ENCODE data around the gene MED15.

Gene MED15

DNA sequence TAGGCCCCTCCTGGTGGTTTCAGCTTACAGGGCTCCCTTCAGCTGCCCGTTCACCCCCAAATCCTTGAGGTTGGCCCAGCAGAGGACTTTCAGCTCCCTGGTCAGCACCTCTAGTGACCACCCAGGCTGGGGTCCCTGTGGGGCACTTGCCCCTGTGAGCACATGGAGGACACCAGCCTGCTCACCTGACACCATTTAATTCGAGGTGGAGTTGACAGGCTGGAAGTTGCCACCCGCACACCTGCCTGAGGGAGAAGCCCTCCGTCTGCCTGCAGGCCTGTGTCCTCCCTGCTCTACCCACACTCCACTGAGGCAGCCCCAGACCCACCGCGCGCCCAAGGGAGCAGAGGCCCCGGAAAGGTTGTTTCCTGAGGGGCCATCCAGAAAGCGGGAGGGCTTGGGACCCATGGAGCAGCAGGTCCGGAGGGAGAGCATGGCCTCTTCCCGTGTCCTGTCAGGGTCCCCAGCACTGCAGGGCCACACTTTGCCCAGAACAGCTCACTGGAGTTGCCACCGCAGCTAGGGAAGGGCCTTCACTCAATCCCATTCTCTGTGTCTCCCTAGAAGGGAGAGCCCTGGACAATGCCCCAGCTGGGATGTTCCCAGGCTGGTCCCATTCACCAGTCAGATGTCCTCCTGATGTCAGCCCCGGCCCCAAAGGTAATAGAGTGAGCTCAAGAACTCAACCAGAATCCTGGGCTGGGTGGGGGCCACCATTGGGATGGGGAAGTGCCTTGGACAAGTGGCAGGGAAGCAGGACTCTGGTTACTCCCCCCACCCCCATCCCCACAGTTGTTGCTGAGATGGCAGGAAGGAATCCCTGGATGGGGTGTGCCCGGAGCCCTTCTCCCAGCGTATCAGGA, 82.4 kb downstream of the MED15 start:
- Histone ChIP-seq H2AFZ (ENCODE audit: insufficient read depth, low read length, poor library complexity) (no peak overlapping the region), H3K9me3 (ENCODE audit: insufficient read depth, low read depth, low read length) (peaks cover 3% of the 10 kb centered on the region), H3K4me3 (ENCODE audit: low read depth, low read length) (no peak overlapping the region), H3K4ac (ENCODE audit: low read depth, low read length) (no peak overlapping the region), H3K79me2 (ENCODE audit: control insufficient read depth, insufficient read depth, low read length, poor library complexity) (no peaks in the 10 kb centered on the region), H3K27me3 (ENCODE audit: insufficient read depth, low read length) (no peaks in the 10 kb centered on the region), H2BK12ac (ENCODE audit: low read length) (no peak overlapping the region), H4K8ac (ENCODE audit: low read depth, low read length) (no peak overlapping the region), H3K4me1 (ENCODE audit: control insufficient read depth in 1 of 2, insufficient read depth in 2 of 2, low read length in 2 of 2) (no peaks in the 10 kb centered on the region), H4K91ac (ENCODE audit: low read depth, low read length) (no peak overlapping the region), H3K27ac (ENCODE audit: low read depth, low read length) (no peak overlapping the region), H3K18ac (ENCODE audit: low read length) (no peak overlapping the region), H2BK120ac (ENCODE audit: insufficient read depth, low read length, poor library complexity) (no peak overlapping the region), H4K12ac (ENCODE audit: low read depth, low read length) (no peak overlapping the region), H3K4me2 (ENCODE audit: low read length) (no peak overlapping the region), H3K36me3 (ENCODE audit: control insufficient read depth in 1 of 2, insufficient read depth in 2 of 2, low read length in 2 of 2) (peaks cover 30 to 31% of the 10 kb centered on the region in 2 experiments), H3K14ac (ENCODE audit: low read length) (no peak overlapping the region), H2AK5ac (ENCODE audit: low read length) (no peak overlapping the region), H3K23ac (ENCODE audit: low read length) (no peak overlapping the region), H3K9ac (ENCODE audit: low read length) (no peak overlapping the region), H3K79me1 (ENCODE audit: low read length) (no peaks in the 10 kb centered on the region), H2BK5ac (ENCODE audit: low read depth, low read length, poor library complexity) (no peak overlapping the region)
- WGBS (ENCODE audit: extremely low coverage, insufficient coverage, insufficient read length), result no CpG with 5 or more reads among the region's 15 CpGs
- no peak for DNase-seq

DNA sequence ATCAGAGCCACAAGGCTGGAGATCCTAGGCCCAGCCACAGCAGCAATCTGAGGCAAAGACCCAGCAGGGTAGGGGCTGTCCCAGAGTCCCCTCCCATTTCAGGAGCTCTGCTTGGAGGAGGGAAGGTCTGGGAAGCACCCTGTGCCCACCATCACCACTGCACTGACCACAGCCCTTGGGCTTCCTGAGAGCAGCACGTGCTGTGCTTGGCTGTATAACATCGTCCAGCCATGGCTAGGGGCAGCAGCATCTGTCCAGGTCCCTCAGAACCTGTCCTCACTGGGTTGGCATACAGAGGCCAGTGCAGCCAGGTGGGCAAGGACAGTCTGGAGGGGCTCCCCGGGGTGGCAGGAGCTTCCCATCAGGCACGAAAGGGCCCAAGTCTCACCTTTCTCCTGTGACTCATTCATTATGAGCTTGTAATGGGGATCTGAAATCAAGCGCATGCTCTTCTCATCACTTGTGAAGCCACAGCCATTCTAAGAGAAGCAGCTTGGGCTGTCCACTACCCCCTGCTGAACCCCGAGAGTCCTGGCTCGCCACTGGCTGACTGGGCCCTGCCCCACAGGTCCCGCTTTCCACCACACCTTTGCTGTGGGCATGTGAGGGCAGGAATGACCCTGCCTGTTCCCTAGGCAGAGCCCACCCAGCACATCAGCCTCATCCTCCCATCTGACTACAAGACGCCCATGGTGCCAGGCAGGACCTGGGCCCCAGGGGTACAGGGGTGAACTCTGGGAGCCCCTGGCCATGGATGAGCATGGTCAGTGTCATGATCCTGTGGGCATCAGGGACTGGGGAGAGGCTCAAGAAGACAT, 83.3 kb downstream of the MED15 start:
- Histone ChIP-seq H3K14ac (ENCODE audit: low read length) (no peak overlapping the region), H3K79me1 (ENCODE audit: low read length) (no peaks in the 10 kb centered on the region), H3K4me2 (ENCODE audit: low read length) (no peak overlapping the region), H2BK120ac (ENCODE audit: insufficient read depth, low read length, poor library complexity) (no peak overlapping the region), H4K91ac (ENCODE audit: low read depth, low read length) (no peak overlapping the region), H2BK5ac (ENCODE audit: low read depth, low read length, poor library complexity) (no peak overlapping the region), H4K8ac (ENCODE audit: low read depth, low read length) (no peak overlapping the region), H3K79me2 (ENCODE audit: control insufficient read depth, insufficient read depth, low read length, poor library complexity) (no peaks in the 10 kb centered on the region), H2AK5ac (ENCODE audit: low read length) (no peak overlapping the region), H3K4ac (ENCODE audit: low read depth, low read length) (no peak overlapping the region), H2BK12ac (ENCODE audit: low read length) (no peak overlapping the region), H4K12ac (ENCODE audit: low read depth, low read length) (no peak overlapping the region), H3K27me3 (ENCODE audit: insufficient read depth, low read length) (no peaks in the 10 kb centered on the region), H3K4me1 (ENCODE audit: control insufficient read depth in 1 of 2, insufficient read depth in 2 of 2, low read length in 2 of 2) (no peaks in the 10 kb centered on the region), H3K9me3 (ENCODE audit: insufficient read depth, low read depth, low read length) (peaks cover 3% of the 10 kb centered on the region), H3K27ac (ENCODE audit: low read depth, low read length) (no peak overlapping the region), H3K4me3 (ENCODE audit: low read depth, low read length) (no peak overlapping the region), H3K23ac (ENCODE audit: low read length) (no peak overlapping the region), H2AFZ (ENCODE audit: insufficient read depth, low read length, poor library complexity) (no peak overlapping the region), H3K9ac (ENCODE audit: low read length) (no peak overlapping the region), H3K18ac (ENCODE audit: low read length) (no peak overlapping the region), H3K36me3 (ENCODE audit: control insufficient read depth in 1 of 2, insufficient read depth in 2 of 2, low read length in 2 of 2) (peaks cover 21 to 23% of the 10 kb centered on the region in 2 experiments)
- WGBS (ENCODE audit: extremely low coverage, insufficient coverage, insufficient read length), result no CpG with 5 or more reads among the region's 9 CpGs
- DNase-seq, result no peak

DNA sequence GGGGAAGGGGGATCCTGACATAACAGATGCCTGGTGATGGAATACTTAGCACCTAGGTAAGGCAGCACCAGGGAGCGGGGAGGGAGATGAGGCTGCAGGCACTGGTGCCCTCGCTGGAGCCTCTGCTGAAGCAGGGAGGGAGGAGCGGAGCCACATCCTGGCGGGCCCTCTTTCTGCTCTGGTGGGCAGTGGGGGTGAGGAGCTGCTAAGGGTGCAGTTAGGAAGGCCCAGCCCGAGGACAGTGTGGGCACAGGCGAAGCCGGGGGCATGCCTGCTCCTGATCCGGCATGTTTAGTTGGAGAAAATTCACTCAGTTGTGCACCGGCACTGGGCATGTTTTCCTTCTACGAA, 83.9 kb downstream of the MED15 start:
- no peak overlapping the region for H3K27ac ChIP-seq (ENCODE audit: low read depth, low read length)
- peaks cover 3% of the 10 kb centered on the region for H3K9me3 ChIP-seq (ENCODE audit: insufficient read depth, low read depth, low read length)
- no peak overlapping the region for H3K4ac ChIP-seq (ENCODE audit: low read depth, low read length)
- H3K4me3 ChIP-seq (ENCODE audit: low read depth, low read length), result no peak overlapping the region
- H3K27me3 ChIP-seq (ENCODE audit: insufficient read depth, low read length), result no peaks in the 10 kb centered on the region
- DNase-seq, result no peak
- no peaks in the 10 kb centered on the region for H3K79me2 ChIP-seq (ENCODE audit: control insufficient read depth, insufficient read depth, low read length, poor library complexity)
- no peak overlapping the region for H3K14ac ChIP-seq (ENCODE audit: low read length)
- H3K23ac ChIP-seq (ENCODE audit: low read length), result no peak overlapping the region
- no peak overlapping the region for H3K18ac ChIP-seq (ENCODE audit: low read length)
- H3K36me3 ChIP-seq (ENCODE audit: control insufficient read depth in 1 of 2, insufficient read depth in 2 of 2, low read length in 2 of 2), result peaks cover 16 to 17% of the 10 kb centered on the region in 2 experiments
- H2BK5ac ChIP-seq (ENCODE audit: low read depth, low read length, poor library complexity), result no peak overlapping the region
- H2AFZ ChIP-seq (ENCODE audit: insufficient read depth, low read length, poor library complexity), result no peak overlapping the region
- WGBS (ENCODE audit: extremely low coverage, insufficient coverage, insufficient read length), result no CpG with 5 or more reads among the region's 10 CpGs
- no peak overlapping the region for H2AK5ac ChIP-seq (ENCODE audit: low read length)
- no peak overlapping the region for H2BK12ac ChIP-seq (ENCODE audit: low read length)
- H3K79me1 ChIP-seq (ENCODE audit: low read length), result no peaks in the 10 kb centered on the region
- no peak overlapping the region for H4K8ac ChIP-seq (ENCODE audit: low read depth, low read length)
- H2BK120ac ChIP-seq (ENCODE audit: insufficient read depth, low read length, poor library complexity), result no peak overlapping the region
- no peak overlapping the region for H3K9ac ChIP-seq (ENCODE audit: low read length)
- no peak overlapping the region for H4K91ac ChIP-seq (ENCODE audit: low read depth, low read length)
- H3K4me1 ChIP-seq (ENCODE audit: control insufficient read depth in 1 of 2, insufficient read depth in 2 of 2, low read length in 2 of 2), result no peaks in the 10 kb centered on the region
- H3K4me2 ChIP-seq (ENCODE audit: low read length), result no peak overlapping the region
- H4K12ac ChIP-seq (ENCODE audit: low read depth, low read length), result no peak overlapping the region

DNA sequence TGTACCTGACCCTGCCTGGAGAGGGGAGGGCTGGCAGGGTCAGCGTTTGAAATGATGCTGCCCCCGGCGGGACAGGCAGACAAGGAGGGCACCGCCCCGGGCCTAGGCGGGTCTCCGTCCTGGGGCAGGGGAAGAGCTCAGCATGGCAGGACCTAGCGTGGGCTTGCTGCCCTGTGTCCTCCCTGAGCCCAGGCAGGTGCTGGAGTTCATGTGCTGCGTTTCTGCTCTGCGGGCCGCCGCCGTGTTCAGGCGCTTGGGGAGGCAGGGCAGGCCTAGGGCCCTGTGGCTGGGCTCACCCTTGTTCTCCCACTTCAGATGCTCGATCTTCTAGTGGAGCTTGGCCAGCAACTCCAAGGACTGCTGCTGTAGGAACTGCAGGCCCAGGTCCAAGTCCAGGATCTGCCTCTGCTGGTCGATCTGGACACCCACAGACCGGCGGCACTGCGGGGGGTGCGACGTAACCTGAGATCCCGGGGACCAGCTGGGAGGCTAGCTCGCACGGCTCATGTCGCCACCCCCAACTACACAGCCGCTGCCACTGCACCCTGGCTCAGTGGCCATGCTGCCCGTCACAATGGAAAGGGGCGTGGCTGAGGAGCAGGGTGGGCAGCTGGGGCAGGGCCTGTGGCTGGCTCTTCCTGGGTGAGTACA, 84.4 kb downstream of the MED15 start:
- no CpG with 5 or more reads among the region's 28 CpGs for WGBS (ENCODE audit: extremely low coverage, insufficient coverage, insufficient read length)
- Histone ChIP-seq H4K91ac (ENCODE audit: low read depth, low read length) (no peak overlapping the region), H3K9me3 (ENCODE audit: insufficient read depth, low read depth, low read length) (peaks cover 3% of the 10 kb centered on the region)

More for the DNA sequence above, 84.4 kb downstream of the MED15 start:
- no peak overlapping the region for H2BK5ac ChIP-seq (ENCODE audit: low read depth, low read length, poor library complexity)
- H3K9ac ChIP-seq (ENCODE audit: low read length), result no peak overlapping the region
- H3K23ac ChIP-seq (ENCODE audit: low read length), result no peak overlapping the region
- H3K4me3 ChIP-seq (ENCODE audit: low read depth, low read length), result no peak overlapping the region
- no peak overlapping the region for H4K12ac ChIP-seq (ENCODE audit: low read depth, low read length)
- H3K14ac ChIP-seq (ENCODE audit: low read length), result no peak overlapping the region
- DNase-seq, result no peak
- H2AFZ ChIP-seq (ENCODE audit: insufficient read depth, low read length, poor library complexity), result no peak overlapping the region
- H3K4ac ChIP-seq (ENCODE audit: low read depth, low read length), result no peak overlapping the region
- H3K18ac ChIP-seq (ENCODE audit: low read length), result no peak overlapping the region
- H3K79me1 ChIP-seq (ENCODE audit: low read length), result no peaks in the 10 kb centered on the region
- no peak overlapping the region for H2BK120ac ChIP-seq (ENCODE audit: insufficient read depth, low read length, poor library complexity)
- H2BK12ac ChIP-seq (ENCODE audit: low read length), result no peak overlapping the region
- no peak overlapping the region for H3K27ac ChIP-seq (ENCODE audit: low read depth, low read length)
- no peaks in the 10 kb centered on the region for H3K79me2 ChIP-seq (ENCODE audit: control insufficient read depth, insufficient read depth, low read length, poor library complexity)
- H3K27me3 ChIP-seq (ENCODE audit: insufficient read depth, low read length), result no peaks in the 10 kb centered on the region
- H3K4me2 ChIP-seq (ENCODE audit: low read length), result no peak overlapping the region
- no peak overlapping the region for H2AK5ac ChIP-seq (ENCODE audit: low read length)
- H3K36me3 ChIP-seq (ENCODE audit: control insufficient read depth in 1 of 2, insufficient read depth in 2 of 2, low read length in 2 of 2), result peaks cover 10 to 12% of the 10 kb centered on the region in 2 experiments
- no peak overlapping the region for H4K8ac ChIP-seq (ENCODE audit: low read depth, low read length)
- no peaks in the 10 kb centered on the region for H3K4me1 ChIP-seq (ENCODE audit: control insufficient read depth in 1 of 2, insufficient read depth in 2 of 2, low read length in 2 of 2)
